ENCODE results near the gene CNOT6.

GRCh38 chr5:180553530-180553929 is 59.4 kb downstream of the CNOT6 start:
- TF ChIP-seq CTCF (IDR thresholded peaks at IDR 0.05), result no peak
- TF ChIP-seq, protein P1, sequence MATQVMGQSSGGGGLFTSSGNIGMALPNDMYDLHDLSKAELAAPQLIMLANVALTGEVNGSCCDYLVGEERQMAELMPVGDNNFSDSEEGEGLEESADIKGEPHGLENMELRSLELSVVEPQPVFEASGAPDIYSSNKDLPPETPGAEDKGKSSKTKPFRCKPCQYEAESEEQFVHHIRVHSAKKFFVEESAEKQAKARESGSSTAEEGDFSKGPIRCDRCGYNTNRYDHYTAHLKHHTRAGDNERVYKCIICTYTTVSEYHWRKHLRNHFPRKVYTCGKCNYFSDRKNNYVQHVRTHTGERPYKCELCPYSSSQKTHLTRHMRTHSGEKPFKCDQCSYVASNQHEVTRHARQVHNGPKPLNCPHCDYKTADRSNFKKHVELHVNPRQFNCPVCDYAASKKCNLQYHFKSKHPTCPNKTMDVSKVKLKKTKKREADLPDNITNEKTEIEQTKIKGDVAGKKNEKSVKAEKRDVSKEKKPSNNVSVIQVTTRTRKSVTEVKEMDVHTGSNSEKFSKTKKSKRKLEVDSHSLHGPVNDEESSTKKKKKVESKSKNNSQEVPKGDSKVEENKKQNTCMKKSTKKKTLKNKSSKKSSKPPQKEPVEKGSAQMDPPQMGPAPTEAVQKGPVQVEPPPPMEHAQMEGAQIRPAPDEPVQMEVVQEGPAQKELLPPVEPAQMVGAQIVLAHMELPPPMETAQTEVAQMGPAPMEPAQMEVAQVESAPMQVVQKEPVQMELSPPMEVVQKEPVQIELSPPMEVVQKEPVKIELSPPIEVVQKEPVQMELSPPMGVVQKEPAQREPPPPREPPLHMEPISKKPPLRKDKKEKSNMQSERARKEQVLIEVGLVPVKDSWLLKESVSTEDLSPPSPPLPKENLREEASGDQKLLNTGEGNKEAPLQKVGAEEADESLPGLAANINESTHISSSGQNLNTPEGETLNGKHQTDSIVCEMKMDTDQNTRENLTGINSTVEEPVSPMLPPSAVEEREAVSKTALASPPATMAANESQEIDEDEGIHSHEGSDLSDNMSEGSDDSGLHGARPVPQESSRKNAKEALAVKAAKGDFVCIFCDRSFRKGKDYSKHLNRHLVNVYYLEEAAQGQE (IDR thresholded peaks at IDR 0.05; ENCODE audit: insufficient read depth in 1 of 2, low read depth in 2 of 2, low read length in 1 of 2), result no peak
